HG03139 (cell line): ENCODE data around the gene PAXX.
"Not testable (repeated sequence)": the region's sequence is repeated elsewhere in the genome, so short reads cannot be mapped to it uniquely, and the experiment has no call there.

Experiments used
- ATAC-seq: cut with Tn5 transposase; IDR thresholded peaks from one replicate; pipeline ENCODE4 v1.9.1; 2021; ENCODE audit not compliant: unreplicated experiment

PAXX gene

DNA sequence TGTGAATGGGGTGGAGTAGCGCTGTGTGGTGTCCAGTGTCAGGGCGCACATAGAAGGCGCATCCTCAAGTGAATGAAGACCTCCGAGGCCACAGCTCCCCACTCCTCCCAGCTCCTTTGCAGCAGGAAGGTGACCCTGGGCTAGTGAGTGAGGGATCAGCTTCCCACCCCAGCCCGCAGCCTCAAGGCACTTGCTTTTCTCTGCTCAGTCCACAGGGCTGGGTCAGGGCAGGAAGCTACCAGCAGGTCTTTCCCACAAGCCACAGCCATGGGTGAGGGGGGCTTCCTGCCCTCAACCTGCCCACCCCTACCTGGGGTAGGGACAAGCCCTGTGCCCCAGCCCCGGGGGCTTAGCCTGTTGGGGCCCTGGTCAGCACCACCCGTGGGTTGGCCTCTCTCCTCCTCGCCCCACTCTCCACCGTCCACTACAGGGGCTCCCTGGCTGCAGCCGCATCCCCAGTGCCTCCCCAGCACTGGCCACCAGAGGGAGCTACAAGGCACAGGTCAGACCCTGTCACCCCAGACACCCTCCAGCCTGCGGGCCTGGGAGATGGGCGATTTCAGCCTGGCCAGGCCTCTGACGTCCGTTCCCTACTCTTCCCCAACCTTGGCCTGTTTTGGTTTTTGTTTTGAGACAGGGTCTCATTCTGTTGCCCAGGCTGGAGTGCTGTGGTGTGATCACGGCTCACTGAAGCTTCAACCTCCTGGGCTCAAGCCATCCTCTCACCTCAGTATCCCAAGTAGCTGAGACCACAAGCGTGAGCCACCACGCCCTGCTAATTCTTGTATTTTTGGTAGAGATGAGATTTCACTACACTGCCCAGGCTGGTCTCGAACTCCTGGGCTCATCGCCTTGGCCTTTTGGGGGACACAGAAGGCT lies 37.1 kb downstream of the PAXX start:
- no peak for ATAC-seq

- no peak for ATAC-seq
These were observed 37.8 kb downstream of the PAXX start for GRCh38 chr9:137030006-137030405.

DNA sequence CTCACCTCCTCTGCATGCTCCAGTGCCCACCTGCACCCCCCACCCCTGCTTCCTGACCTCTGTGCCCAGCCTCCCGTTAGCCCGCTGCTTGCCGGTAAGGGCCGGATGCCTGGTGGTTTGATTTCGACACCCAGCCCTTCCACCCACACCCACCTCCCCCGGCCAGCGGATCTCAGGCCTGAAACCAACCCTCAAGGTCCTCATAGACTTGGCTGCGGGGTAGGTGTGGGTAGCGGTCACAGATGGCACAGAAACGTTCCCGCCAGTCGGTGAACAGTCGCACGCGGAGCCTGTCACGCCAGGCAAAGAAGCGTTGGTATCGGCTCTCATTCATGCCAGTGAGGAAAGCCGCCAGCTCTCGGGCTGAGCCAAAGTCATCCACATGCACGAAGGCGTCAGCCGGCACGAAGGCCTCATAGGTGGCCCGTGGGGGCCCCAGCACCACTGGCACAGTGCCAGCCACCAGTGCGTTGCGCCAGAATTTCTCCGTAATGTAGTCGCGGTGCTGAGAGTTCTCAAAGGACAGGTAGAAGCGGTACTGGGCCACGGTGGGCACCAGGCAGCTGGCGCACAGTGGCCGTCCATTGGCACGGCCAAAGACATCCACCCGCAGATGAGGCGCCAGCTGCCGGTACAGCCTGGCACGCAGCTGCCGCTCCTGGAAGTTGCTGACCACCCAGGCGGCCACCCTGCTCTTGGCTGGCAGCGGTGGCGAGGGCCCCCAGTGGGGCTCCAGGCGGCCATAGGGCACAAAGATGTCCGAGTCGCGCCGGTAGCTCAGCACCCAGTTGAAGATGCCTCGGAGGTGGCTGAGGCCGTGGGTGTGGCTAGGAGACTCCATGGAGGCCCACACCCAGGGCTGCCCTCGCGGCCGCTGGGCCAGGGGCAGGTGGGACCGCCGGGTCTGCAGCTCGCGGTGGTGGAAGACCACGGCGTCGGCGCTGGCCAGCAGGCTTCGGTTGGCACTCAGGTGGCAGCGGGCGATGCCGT lies 38.6 kb downstream of the PAXX start:
- ATAC-seq = no peak

DNA sequence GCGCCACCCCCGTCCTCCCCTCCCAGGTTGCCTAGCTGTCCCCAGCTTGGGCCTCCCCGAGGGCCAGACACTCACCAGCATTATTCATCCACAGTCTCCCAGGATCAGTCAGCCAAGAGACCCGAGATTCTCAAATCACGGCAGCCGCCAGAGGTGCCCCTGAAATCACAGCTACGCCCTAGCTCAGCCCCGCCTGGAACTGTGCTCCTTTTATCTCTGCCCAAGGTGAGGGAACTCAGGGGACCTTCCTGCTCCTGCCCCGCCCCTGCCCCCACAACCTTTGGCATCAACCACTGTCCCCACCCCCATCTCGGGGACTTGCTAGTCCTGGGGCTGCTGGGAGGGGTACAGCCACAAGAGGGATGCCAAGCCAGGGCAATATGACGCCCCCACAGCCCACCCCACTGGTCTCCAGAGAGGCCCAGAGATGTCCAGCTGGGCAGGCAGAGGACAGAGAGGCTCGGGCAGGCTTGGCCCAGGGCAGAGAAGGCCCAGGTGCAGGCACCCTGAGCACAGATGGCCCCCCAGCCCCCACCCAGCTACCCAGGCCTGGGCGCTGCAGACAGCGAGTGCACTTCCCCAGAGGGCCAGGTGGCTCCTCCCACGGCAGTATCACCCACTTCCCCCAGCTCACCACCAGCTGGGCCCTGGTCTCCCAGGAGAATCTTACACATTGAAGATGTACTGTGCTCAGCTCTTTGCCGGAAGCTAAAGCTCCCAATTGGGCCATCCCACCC lies 39.9 kb downstream of the PAXX start, which contains the start of gene FUT7:
FUT7 (minus strand) TSS at position 185 of the 737 bp plus-strand sequence; CDS start at position 88, 97 bp downstream.
- no peak for ATAC-seq

DNA sequence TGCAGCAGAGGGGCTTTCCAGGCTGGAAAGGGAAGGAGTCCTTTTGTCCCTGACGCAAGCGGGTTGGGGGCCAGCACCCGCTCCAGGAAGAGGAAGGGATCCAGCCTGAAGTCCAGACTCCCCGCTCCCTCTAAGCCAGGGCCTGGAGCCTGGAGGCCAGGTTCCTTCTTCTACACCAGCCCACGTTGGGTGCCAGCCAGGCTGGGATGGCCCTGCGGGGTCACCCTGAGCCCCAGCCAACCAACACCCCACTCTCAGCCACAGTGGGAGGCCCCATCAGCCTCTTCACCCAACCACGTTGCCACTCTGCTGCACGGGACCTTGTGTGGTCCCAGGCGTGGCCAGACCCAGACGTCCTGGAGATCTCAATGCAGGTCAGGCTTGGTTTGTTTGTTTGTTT lies 40.6 kb downstream of the PAXX start:
- ATAC-seq = no peak

DNA sequence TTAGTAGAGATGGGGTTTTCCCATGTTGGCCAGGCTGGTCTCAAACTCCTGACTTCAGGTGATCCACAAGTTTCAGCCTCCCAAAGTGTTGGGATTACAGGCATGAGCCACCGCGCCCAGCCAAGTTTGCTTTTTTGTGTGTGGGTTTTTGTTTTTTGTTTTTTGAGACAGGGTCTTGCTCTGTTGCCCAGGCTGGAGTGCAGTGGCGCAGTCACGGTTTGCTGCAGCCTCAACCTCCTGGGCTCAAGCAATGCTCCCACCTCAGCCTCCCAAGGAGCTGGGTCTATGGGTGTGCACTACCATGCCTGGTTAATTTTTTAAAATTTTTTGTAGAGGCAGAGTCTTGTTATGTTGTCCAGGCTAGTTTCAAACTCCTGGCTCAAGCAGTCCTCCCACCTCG lies 41.3 kb downstream of the PAXX start:
- not testable (repeated sequence) for ATAC-seq

DNA sequence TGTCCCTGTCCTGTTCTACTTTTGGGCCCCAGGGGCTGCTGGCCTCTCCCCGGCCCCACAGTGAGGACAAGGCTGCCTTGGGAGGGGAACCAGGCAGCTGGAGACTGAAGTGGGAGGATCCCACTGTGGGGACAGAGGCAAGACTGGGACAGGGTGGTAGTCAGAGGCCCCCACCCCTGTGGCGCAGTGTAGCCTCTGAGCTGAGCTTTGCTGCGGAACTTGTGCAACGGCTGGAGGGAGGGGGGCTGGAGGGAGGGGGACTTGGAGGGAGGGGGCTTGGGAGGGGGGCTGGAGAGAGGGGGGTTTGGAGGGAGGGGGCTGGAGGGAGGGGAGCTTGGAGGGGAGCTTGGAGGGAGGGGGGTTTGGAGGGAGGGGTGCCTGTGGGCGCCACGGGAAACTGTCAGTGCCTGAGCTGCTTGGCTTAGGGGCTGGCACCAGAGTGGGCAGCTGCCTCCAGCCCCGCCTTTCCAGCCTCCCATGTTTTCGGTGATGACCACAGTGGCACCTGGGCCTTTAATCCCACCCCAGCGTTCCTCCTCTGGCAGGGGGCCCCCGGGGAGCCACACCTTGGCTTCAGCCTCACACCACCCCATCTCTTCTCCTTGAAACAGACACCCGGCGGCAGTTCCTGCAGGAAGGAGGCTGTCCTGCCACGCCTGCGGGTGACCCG lies 42.0 kb downstream of the PAXX start:
- ATAC-seq = no peak

- no peak for ATAC-seq
These were observed 42.7 kb downstream of the PAXX start for GRCh38 chr9:137034709-137035506.

DNA sequence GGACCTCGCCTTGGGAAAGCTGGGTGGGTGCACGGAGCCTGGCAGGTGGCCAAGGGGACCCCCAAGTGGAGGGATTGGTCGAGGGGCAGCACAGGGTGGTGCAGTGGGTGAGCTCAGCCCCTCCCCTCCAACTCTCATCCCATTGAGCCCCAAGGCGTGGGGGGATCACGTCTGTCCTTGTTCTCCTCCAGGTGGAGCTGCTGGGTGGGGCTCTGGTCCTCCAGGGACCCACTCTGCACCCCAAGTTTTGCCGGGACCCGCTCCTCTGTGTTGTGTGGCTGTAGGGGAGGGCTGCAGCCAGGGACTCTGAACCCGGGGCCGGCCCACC lies 43.2 kb downstream of the PAXX start:
- no peak for ATAC-seq

DNA sequence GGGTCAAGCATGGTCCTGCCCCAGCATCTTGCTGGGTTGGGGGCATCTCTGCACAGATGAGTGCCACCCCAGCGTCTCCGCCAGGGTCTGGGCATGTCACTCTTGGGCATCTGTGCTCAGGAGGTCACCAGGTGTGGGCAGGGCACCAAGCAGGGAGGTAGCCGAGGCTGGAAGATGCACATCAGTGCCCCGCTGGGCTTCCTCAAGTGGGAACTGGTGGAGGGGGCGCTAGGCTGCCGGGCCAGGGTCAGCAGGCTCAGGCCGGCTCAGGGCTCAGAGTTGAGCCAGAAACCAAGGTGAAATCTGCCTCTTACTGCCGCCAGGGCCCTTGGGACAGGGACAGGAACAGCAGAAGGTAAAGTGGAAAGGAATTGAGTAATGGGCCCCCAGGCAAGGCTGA lies 43.7 kb downstream of the PAXX start:
- no peak for ATAC-seq

DNA sequence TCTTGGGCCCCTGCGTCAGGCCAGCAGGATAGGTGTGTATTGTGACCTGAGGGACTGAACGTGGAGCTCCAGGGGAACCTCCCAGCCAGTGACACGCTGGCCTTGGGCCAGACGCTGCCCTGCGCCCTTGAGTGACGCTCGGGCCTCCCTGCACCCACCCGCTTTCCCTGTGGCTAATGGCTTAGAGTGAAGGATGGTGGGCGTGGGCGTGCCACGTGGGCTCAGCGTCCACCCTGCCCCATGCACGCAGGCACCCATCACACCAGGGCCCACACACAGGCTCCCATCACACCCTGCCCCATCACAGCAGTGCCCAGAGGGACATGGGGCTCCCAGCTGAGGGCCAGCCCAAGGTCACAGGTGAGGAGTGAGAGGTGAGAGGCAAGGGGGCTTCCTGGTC lies 44.8 kb downstream of the PAXX start:
- no peak for ATAC-seq

DNA sequence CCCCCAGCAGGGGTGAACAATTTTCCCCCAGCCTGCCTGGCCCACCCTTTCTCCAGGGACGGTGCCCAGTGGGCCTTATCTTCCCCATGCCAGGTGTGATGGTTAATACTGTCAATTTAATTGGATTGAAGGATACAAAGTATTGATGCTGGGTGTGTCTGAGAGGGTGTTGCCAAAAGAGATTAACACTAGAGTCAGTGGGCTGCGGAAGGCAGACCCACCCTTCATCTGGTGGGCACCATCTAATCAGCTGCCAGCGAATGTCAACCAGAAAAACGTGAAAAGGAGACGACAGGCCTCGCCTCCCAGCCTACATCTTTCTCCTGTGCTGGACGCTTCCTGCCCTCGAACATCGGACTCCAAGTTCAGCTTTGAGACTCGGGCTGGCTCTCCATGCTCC lies 45.3 kb downstream of the PAXX start:
- ATAC-seq = no peak

DNA sequence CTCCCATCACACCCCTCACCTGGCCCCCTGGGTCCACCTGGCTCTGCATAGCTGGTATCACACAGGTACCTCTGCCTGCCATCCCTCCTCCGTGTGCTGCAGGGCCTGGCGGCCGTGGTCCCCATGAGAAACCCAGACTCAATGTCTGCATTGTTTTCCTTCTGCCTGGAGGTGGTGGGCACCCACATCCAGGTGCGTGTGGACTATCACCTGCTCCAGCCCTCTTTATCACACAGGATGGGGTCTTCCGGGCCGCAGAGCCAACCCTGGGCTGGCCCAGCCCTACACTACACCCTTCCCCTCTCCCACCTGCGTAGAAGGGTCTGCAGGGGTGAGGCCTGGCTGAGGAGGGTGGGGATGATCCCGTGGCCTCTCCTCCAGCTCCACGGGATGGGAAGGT lies 46.7 kb downstream of the PAXX start:
- no peak for ATAC-seq

DNA sequence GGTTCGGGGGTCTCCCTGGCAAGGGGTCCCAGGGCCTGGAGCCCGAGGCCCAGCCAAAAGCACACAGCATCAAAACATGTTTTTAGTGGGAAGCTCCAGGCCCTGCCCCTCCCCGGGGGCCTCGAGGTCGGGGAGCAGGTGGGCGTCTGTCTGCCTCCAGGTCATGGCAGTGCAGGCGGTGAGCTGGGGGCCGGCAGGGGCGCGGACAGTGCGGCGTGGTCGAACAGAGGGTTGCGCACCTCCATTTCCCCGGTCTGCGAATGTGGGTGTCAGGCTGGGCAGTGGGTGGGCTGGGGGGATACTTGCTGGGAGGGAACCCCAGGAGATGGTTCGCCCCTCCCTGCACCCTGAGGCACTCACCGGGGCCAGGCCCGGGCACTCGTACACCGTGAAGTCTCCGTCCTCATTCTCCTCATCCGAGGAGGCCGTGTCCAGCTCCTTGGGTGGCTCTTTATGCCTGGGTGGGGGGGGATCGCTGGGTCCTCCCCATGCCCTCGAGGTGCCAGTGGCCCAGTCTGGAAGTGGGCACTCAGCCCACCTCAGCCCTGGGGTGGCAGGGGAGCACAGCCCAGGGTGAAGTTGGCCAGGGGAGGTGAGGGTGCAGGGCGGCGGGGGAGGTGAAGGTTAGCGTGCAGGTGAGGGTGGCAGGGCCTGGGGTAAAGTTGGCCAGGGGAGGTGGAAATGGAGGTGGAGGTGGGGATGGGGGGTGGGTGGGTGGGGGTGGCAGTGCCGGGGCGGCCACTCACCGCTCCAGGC lies 47.6 kb downstream of the PAXX start:
- no peak for ATAC-seq

GRCh38 chr9:137040568-137040967 lies 48.3 kb downstream of the PAXX start:
- no peak for ATAC-seq

DNA sequence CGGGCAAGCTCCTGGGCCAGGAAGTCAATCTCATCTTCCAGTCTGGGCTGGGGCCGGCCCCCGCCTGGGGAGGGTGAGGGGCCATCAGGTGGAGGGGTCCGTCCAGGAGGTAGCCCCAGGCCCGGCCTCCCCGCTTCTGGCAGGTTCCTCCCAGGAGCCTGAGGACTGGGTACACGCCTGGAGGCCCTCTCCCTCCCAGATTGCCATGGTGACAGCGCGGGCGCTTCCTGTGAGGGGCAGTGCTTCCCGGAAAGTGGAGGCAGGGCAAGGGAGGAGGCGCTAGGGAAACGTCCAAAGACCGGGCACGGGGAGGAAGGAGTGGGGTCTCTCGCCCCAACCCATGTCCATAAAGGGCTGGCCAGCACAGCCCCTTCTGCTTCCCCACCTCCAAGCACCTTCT lies 48.9 kb downstream of the PAXX start:
- no peak for ATAC-seq

GRCh38 chr9:137042751-137043727 lies 50.8 kb downstream of the PAXX start:
- ATAC-seq = no peak
